ENCODE results near the gene KRTAP5-3. TPM values are rescaled to one million over a fixed set of nuclear protein-coding genes. Genes with fewer than 3 reads are reported as not detected.

Gene KRTAP5-3
- total and polyA plus RNA-seq, 2 donors (not counting 3 experiments of a cell fraction or from before 2014, with no cell fraction given): not detected

- Histone ChIP-seq H3K79me2 (ENCODE audit: control insufficient read depth, insufficient read depth, low read length) (no peaks in the 10 kb centered on the region), H3K27me3 (ENCODE audit: control insufficient read depth in 2 of 2, insufficient read depth in 2 of 2, low read length in 2 of 2) (no peaks in the 10 kb centered on the region), H4K20me1 (replicated peaks; ENCODE audit: control insufficient read depth, extremely low read depth, insufficient read depth, low read length) (no peaks in the 10 kb centered on the region), H3K4me2 (ENCODE audit: insufficient read depth, low read length) (no peak overlapping the region), H3K9ac (replicated peaks; ENCODE audit: extremely low read depth, insufficient read depth, low read length) (no peak overlapping the region), H3K36me3 (ENCODE audit: control insufficient read depth in 2 of 2, extremely low read depth in 1 of 2, insufficient read depth in 2 of 2, low read length in 2 of 2) (peaks cover 0 to 3% of the 10 kb centered on the region in 2 experiments), H3K27ac (ENCODE audit: insufficient read depth, low read depth, low read length) (no peak overlapping the region), H3K9me3 (replicated peaks; ENCODE audit: control insufficient read depth, insufficient read depth, low read length) (no peaks in the 10 kb centered on the region), H3K4me1 (ENCODE audit: control insufficient read depth, extremely low read depth, insufficient read depth, low read length) (no peaks in the 10 kb centered on the region), H2AFZ (ENCODE audit: low read depth, low read length) (no peak overlapping the region), H3K4me3 (replicated peaks in 1 of 3; ENCODE audit: insufficient read depth in 1 of 3, low read depth in 1 of 3, low read length in 3 of 3) (no peak overlapping the region), H3K9me1 (replicated peaks; ENCODE audit: control insufficient read depth, extremely low read depth, insufficient read depth, low read length) (no peaks in the 10 kb centered on the region)
- TF ChIP-seq CTCF (IDR thresholded peaks at IDR 0.05; ENCODE audit: extremely low read depth in 1 of 2, insufficient read depth in 1 of 2, low read depth in 1 of 2, low read length in 2 of 2) (no peak), JUN (IDR thresholded peaks at IDR 0.05; ENCODE audit: borderline replicate concordance, insufficient read depth, insufficient read length, low read depth) (no peak), EZH2 (IDR thresholded peaks at IDR 0.05; ENCODE audit: borderline replicate concordance, low read depth, low read length, severe bottlenecking) (no peak)
- DNase-seq (ENCODE audit: low read depth, low spot score): no peak
- CTCF ChIA-PET: interaction anchor here (1.2 to 3.9 kb wide), 7 partner anchors 10 to 94 kb away, joined by 3 to 32 read pairs (median 10); no protein-coding TSS in a partner anchor
- no TSS peak for BruUV-seq (replicated peaks)
- dilution Hi-C loops (cut with MboI; ENCODE audit: extremely low pct_ligation_motif_present, low sequenced_read_pairs) (no loop called here), intact Hi-C loops (cut with micrococcal nuclease) (no loop called here)
- POLR2A ChIA-PET: no interaction called here
- no peak for FAIRE-seq
Measured at GRCh38 chr11:1558775-1559110, 49.5 kb downstream of the KRTAP5-3 start.

GRCh38 chr11:1557904-1558774 is 50.1 kb downstream of the KRTAP5-3 start:
- DNase-seq (ENCODE audit: low read depth, low spot score) (no peak), FAIRE-seq (no peak)
- Histone ChIP-seq H2AFZ (ENCODE audit: low read depth, low read length) (no peak overlapping the region), H3K9me3 (replicated peaks; ENCODE audit: control insufficient read depth, insufficient read depth, low read length) (no peaks in the 10 kb centered on the region), H3K36me3 (ENCODE audit: control insufficient read depth in 2 of 2, extremely low read depth in 1 of 2, insufficient read depth in 2 of 2, low read length in 2 of 2) (peaks cover 0 to 3% of the 10 kb centered on the region in 2 experiments), H4K20me1 (replicated peaks; ENCODE audit: control insufficient read depth, extremely low read depth, insufficient read depth, low read length) (no peaks in the 10 kb centered on the region), H3K27ac (ENCODE audit: insufficient read depth, low read depth, low read length) (no peak overlapping the region), H3K27me3 (ENCODE audit: control insufficient read depth in 2 of 2, insufficient read depth in 2 of 2, low read length in 2 of 2) (no peaks in the 10 kb centered on the region), H3K9me1 (replicated peaks; ENCODE audit: control insufficient read depth, extremely low read depth, insufficient read depth, low read length) (no peaks in the 10 kb centered on the region), H3K4me1 (ENCODE audit: control insufficient read depth, extremely low read depth, insufficient read depth, low read length) (no peaks in the 10 kb centered on the region), H3K79me2 (ENCODE audit: control insufficient read depth, insufficient read depth, low read length) (no peaks in the 10 kb centered on the region), H3K4me2 (ENCODE audit: insufficient read depth, low read length) (no peak overlapping the region), H3K9ac (replicated peaks; ENCODE audit: extremely low read depth, insufficient read depth, low read length) (no peak overlapping the region), H3K4me3 (replicated peaks in 1 of 3; ENCODE audit: insufficient read depth in 1 of 3, low read depth in 1 of 3, low read length in 3 of 3) (no peak overlapping the region)
- dilution Hi-C loops (cut with MboI; ENCODE audit: extremely low pct_ligation_motif_present, low sequenced_read_pairs): no loop called here
- CTCF ChIA-PET: interaction anchor here (0.6 to 3.9 kb wide), 8 partner anchors 9 to 324 kb away, joined by 3 to 32 read pairs (median 8); no protein-coding TSS in a partner anchor
- intact Hi-C loops (cut with micrococcal nuclease): no loop called here
- no TSS peak for BruUV-seq (replicated peaks)
- POLR2A ChIA-PET: no interaction called here
- no peak for TF ChIP-seq MAX (IDR thresholded peaks at IDR 0.05; ENCODE audit: insufficient read depth, insufficient read length)
- TF ChIP-seq FOS (IDR thresholded peaks at IDR 0.05; ENCODE audit: borderline replicate concordance, insufficient read depth, low read length): no peak
- TF ChIP-seq POLR2AphosphoS5 (IDR thresholded peaks at IDR 0.05; ENCODE audit: insufficient read depth, low read depth, low read length): no peak
- TF ChIP-seq EZH2 (IDR thresholded peaks at IDR 0.05; ENCODE audit: borderline replicate concordance, low read depth, low read length, severe bottlenecking): no peak
- TF ChIP-seq JUN (IDR thresholded peaks at IDR 0.05; ENCODE audit: borderline replicate concordance, insufficient read depth, insufficient read length, low read depth): no peak
- no peak for TF ChIP-seq POLR2A (IDR thresholded peaks at IDR 0.05; ENCODE audit: low read depth, low read length)
- TF ChIP-seq MYC (IDR thresholded peaks at IDR 0.05; ENCODE audit: low read depth, low read length): no peak
- no peak for TF ChIP-seq CTCF (IDR thresholded peaks at IDR 0.05; ENCODE audit: extremely low read depth in 1 of 2, insufficient read depth in 1 of 2, low read depth in 1 of 2, low read length in 2 of 2)
- TF ChIP-seq GATA2 (IDR thresholded peaks at IDR 0.05; ENCODE audit: insufficient read depth, insufficient read length, low read depth, low read length): no peak
